Neural progenitor cell (in vitro differentiated cells): Measurements from ENCODE around the gene PCDHGB1.

ENCODE experiments used
- CTCF ChIP-seq: fragments of 200-600 bp; sonication (generic); IDR thresholded peaks from 2 replicates; pipeline ENCODE4 v1.5.1; 2017; ENCODE audit warnings: antibody characterized with exemption, mild to moderate bottlenecking
- EZH2 ChIP-seq: fragments of 200-600 bp; sonication (generic); IDR thresholded peaks from 2 replicates; pipeline ENCODE4 v1.6.1; 2017; ENCODE audit warnings: antibody characterized with exemption, mild to moderate bottlenecking, moderate library complexity
- EZH2phosphoT487 ChIP-seq: fragments of 200-600 bp; sonication (generic); IDR thresholded peaks from 2 replicates; pipeline ENCODE4 v1.6.1; 2017; ENCODE audit warnings: antibody characterized with exemption

GRCh38 chr5:141384471-141385267 lies 34.8 kb downstream of the PCDHGB1 start:
- TF ChIP-seq CTCF (no peak), EZH2phosphoT487 (no peak), EZH2 (no peak)
